GM13976 (cell line): ENCODE data around the gene CRTAC1.

ENCODE experiments used
- DNase-seq: peaks from one replicate; pipeline ENCODE4 v3.0.0; 2012; ENCODE audit warnings: low spot score
- CTCF ChIP-seq: IDR thresholded peaks from 2 replicates; pipeline ENCODE4 v1.5.1; 2012; ENCODE audit warnings: borderline replicate concordance, mild to moderate bottlenecking; ENCODE audit not compliant: insufficient read depth; ENCODE audit errors: extremely low read depth, missing control alignments, control extremely low read depth
- in situ Hi-C: fragments of 300-500 bp; cut with MboI; formaldehyde crosslinking; loops from one replicate; pipeline ENCODE4 v1.12.0; 2022; ENCODE audit warnings: low sequenced_read_pairs, mixed read lengths, inconsistent platforms; ENCODE audit not compliant: unreplicated experiment

CRTAC1 gene

GRCh38 chr10:98019784-98020183 is 10.6 kb downstream of the CRTAC1 start:
- DNase-seq = no peak
- TF ChIP-seq CTCF = no peak
- in situ Hi-C loops = no loop called here

- TF ChIP-seq CTCF = no peak
- in situ Hi-C loops = no loop called here
- no peak for DNase-seq
Observed at GRCh38 chr10:98016772-98017475, 13.5 kb downstream of the CRTAC1 start.

- in situ Hi-C loops = no loop called here
- no peak for DNase-seq
- no peak for TF ChIP-seq CTCF
Observed at GRCh38 chr10:98013776-98014175, 16.6 kb downstream of the CRTAC1 start.

- in situ Hi-C loops = no loop called here
- no peak for TF ChIP-seq CTCF
- no peak for DNase-seq
Observed at GRCh38 chr10:98013122-98013521, 17.3 kb downstream of the CRTAC1 start.

GRCh38 chr10:98012644-98013043 is 17.8 kb downstream of the CRTAC1 start:
- DNase-seq = no peak
- no peak for TF ChIP-seq CTCF
- in situ Hi-C loops = no loop called here

GRCh38 chr10:98010939-98011685 is 19.3 kb downstream of the CRTAC1 start:
- DNase-seq = no peak
- in situ Hi-C loops = no loop called here

More at GRCh38 chr10:98010939-98011685, 19.3 kb downstream of the CRTAC1 start:
- no peak for TF ChIP-seq CTCF
